C4-2B (cell line): ENCODE results near the gene TRIB2.

Experiments
- ZFX ChIP-seq: fragments of 450-650 bp; IDR thresholded peaks from 2 replicates; pipeline ENCODE4 v1.6.1; 2017
- TF ChIP-seq, protein P1 (sequence below): fragments of 450-650 bp; conservative IDR thresholded peaks from 2 replicates; pipeline ENCODE4 v1.5.1; 2017; ENCODE audit warnings: mild to moderate bottlenecking

DNA sequence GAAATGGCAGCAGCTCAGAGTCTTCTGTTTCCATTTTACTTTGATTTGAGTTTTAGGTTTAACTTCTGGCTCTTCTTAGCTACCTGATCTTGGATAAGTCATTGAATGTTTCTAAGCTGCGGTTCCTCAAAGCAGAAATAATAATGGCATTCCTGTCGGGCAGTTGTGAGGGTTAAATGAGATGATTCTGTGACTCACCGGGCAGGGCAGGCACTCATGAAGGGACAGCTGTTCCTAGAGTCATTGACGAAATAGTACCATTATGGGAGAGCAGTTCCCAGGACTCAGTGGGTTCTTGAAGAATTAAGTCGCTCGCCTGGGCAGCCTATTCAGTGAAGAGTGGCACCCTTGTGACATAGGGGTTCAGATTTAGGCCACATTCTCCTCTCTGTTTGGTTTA is 10.3 kb downstream of the TRIB2 start:
- TF ChIP-seq, protein P1, sequence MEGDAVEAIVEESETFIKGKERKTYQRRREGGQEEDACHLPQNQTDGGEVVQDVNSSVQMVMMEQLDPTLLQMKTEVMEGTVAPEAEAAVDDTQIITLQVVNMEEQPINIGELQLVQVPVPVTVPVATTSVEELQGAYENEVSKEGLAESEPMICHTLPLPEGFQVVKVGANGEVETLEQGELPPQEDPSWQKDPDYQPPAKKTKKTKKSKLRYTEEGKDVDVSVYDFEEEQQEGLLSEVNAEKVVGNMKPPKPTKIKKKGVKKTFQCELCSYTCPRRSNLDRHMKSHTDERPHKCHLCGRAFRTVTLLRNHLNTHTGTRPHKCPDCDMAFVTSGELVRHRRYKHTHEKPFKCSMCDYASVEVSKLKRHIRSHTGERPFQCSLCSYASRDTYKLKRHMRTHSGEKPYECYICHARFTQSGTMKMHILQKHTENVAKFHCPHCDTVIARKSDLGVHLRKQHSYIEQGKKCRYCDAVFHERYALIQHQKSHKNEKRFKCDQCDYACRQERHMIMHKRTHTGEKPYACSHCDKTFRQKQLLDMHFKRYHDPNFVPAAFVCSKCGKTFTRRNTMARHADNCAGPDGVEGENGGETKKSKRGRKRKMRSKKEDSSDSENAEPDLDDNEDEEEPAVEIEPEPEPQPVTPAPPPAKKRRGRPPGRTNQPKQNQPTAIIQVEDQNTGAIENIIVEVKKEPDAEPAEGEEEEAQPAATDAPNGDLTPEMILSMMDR, result no peak
- no peak for TF ChIP-seq ZFX
